GM12891 (cell line): Measurements from ENCODE around the gene SDF4.
"Not testable (repeated sequence)": the region's sequence is repeated elsewhere in the genome, so short reads cannot be mapped to it uniquely, and the experiment has no call there.

Experiments used
- DNase-seq: peaks from one replicate; pipeline ENCODE4 v3.0.0; 2011; ENCODE audit warnings: low spot score; ENCODE audit not compliant: insufficient read length
- FAIRE-seq: peaks from 2 replicates; lab custom pipeline; 2011; peaks lifted over from hg19 to GRCh38; lab: Jason Lieb, UNC
- PAX5 ChIP-seq: IDR thresholded peaks from 2 replicates; pipeline ENCODE4 v1.6.1; 2011; ENCODE audit warnings: low read length, moderate library complexity, mild to moderate bottlenecking; ENCODE audit not compliant: insufficient read depth, severe bottlenecking
- POLR2A ChIP-seq: IDR thresholded peaks from 2 replicates; pipeline ENCODE4 v1.6.1; 2011; ENCODE audit warnings: low read depth, low read length, control low read depth
- POLR2AphosphoS5 ChIP-seq: IDR thresholded peaks from 2 replicates; pipeline ENCODE4 v1.6.1; 2011; ENCODE audit warnings: low read depth, low read length, control low read depth
- POU2F2 ChIP-seq: IDR thresholded peaks from 2 replicates; pipeline ENCODE4 v1.6.1; 2011; ENCODE audit warnings: low read depth, mild to moderate bottlenecking, control low read depth, low read length, moderate library complexity
- SPI1 ChIP-seq: IDR thresholded peaks from 2 replicates; pipeline ENCODE4 v1.6.1; 2011; ENCODE audit warnings: low read depth, low read length, control low read depth
- TAF1 ChIP-seq: IDR thresholded peaks from 2 replicates; pipeline ENCODE4 v1.6.1; 2011; ENCODE audit warnings: low read depth, low read length, control low read depth

SDF4 gene

DNA sequence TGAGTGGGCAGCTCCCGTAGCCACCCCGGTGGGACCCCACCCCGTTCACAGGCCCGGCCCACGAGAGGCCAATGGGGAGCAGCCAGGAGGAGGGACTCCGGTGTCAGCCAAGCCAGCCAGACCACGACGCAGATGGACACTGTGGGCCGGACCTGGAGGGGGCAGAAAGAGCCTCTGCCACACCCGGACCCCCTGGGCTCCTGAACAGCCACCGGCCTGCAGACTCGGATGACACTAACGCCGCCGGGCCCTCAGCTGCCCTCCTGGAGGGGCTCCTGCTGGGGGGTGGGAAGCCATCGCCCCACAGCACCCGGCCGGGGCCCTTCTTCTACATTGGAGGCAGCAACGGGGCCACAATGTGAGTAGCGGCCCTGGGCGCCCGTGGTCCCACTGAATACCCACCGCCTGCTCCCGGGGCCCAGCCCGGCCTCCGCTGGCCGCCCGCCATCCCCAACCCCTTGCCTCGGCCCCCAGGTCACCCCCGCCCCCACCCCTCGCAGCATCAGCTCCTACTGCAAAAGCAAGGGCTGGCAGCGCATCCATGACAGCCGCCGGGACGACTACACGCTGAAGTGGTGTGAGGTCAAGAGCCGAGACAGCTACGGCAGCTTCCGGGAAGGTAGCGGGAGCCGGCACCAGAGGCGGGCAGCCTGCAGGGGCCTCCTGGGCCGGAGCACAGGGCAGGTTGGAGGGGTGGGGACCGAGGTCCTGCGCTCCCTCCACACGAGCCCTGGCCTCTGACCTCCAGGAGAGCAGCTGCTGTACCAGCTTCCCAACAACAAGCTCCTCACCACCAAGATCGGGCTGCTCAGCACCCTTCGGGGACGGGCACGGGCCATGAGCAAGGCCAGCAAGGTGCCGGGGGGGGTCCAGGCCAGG, 51.6 kb downstream of the SDF4 start:
- DNase-seq (no peak), FAIRE-seq (no peak)
- no peak for TF ChIP-seq SPI1
- TF ChIP-seq PAX5: no peak
- no peak for TF ChIP-seq POU2F2
- TF ChIP-seq POLR2AphosphoS5: no peak
- no peak for TF ChIP-seq POLR2A
- TF ChIP-seq TAF1: no peak

DNA sequence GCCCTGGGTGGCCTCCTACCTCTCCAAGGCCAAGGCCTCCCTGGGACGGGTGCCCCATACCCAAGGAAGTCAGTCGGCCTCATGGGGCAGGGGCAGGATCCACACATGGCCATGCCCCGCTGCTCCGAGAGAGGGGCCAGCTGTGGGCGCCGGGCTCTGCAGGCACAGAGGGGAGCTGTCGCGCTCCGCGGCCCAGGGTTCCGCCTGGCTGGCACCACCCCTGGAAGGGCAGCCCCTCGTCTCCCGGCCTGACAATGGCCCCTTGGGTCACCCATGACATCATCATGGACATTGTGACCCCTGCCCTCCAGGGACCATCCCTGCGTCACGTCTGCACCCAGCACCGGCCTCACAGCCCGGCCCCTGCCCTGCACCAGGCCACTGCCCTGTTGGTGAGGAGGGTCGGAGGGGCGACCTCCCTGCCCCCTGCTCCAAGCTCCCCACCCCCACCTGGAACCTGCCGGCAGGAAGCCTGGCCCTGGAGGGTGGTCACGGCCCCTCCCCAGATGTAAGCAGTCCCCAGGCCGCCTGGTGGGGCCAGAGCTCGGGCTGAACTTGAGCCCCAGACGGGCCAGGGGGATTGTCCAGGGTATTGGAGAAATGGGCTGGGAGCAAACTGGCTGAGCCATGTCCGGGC, 52.3 kb downstream of the SDF4 start:
- DNase-seq (no peak), FAIRE-seq (no peak)
- TF ChIP-seq POLR2AphosphoS5 (no peak), SPI1 (no peak), POU2F2 (no peak), TAF1 (no peak), POLR2A (no peak), PAX5 (no peak)

DNA sequence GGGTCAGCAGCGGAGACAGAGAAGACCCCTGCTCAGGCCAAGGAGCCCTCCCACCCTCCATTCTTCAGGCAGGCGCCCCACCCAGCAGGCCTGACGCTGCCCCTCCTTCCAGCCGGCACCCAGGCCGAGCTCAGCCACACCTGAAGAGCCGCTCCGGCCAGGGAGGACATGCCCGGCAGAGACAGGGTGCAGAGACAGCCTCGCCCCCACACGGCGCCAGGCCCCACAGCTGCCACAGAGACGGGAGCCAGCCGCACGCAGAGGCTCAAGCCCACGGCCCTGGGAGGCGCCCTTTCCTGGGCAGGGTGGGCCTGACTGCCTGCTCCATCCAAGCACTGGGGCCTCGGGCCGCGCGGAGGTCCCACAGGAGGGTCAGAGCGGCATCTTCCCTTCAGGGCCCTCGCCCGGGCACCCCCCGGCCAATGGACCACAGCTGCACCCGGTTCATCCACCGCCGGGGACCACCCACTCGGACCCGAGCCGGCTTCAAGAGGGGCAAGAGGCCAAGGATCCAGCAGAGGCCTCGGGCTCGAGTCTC, 52.9 kb downstream of the SDF4 start:
- TF ChIP-seq POLR2A (no peak), PAX5 (no peak), SPI1 (no peak), TAF1 (no peak), POLR2AphosphoS5 (no peak), POU2F2 (no peak)
- FAIRE-seq: no peak
- no peak for DNase-seq

GRCh38 chr1:1177452-1178206, 54.2 kb downstream of the SDF4 start:
- FAIRE-seq: no peak
- no peak for DNase-seq
- TF ChIP-seq POLR2A (no peak), POLR2AphosphoS5 (no peak), PAX5 (no peak), POU2F2 (no peak), TAF1 (no peak), SPI1 (no peak)

GRCh38 chr1:1176931-1177330, 54.9 kb downstream of the SDF4 start:
- DNase-seq (no peak), FAIRE-seq (no peak)
- TF ChIP-seq SPI1 (no peak), PAX5 (no peak), POU2F2 (no peak), POLR2A (no peak), TAF1 (no peak), POLR2AphosphoS5 (no peak)

- not testable (repeated sequence) for DNase-seq, FAIRE-seq
These were observed 55.6 kb downstream of the SDF4 start for GRCh38 chr1:1176063-1176761.

GRCh38 chr1:1175221-1176062, 56.4 kb downstream of the SDF4 start:
- FAIRE-seq (no peak), DNase-seq (no peak)
- TF ChIP-seq PAX5 (no peak), POU2F2 (no peak), SPI1 (no peak), POLR2A (no peak), TAF1 (no peak), POLR2AphosphoS5 (no peak)
